ENCODE measurements around the gene HECTD4. TPM values are rescaled to one million over a fixed set of nuclear protein-coding genes. Genes with fewer than 3 reads are reported as not detected.

The HECTD4 gene
- total RNA-seq, 1 experiment from 2014 or later: 30.0 TPM

GRCh38 chr12:112188130-112188830, 194.0 kb downstream of the HECTD4 start:
- Histone ChIP-seq H4K20me1 (ENCODE audit: control insufficient read depth, insufficient read depth, insufficient read length) (no peaks in the 10 kb centered on the region), H3K4me2 (ENCODE audit: insufficient read depth, insufficient read length, low read length) (no peak overlapping the region), H2BK120ac (ENCODE audit: low read depth, low read length, poor library complexity, severe bottlenecking) (no peak overlapping the region), H3K23ac (ENCODE audit: insufficient read length, low read depth, low read length) (no peak overlapping the region), H3K27ac (ENCODE audit: insufficient read length, low read depth, low read length) (no peak overlapping the region), H2BK5ac (ENCODE audit: insufficient read length, low read length) (no peak overlapping the region), H3K79me2 (ENCODE audit: insufficient read depth, low read length) (no peaks in the 10 kb centered on the region), H4K5ac (ENCODE audit: insufficient read length, low read depth, low read length) (no peak overlapping the region), H3T11ph (ENCODE audit: low read length) (no peak overlapping the region), H3K9me3 (ENCODE audit: control insufficient read depth, low read depth, low read length) (no peaks in the 10 kb centered on the region), H2BK15ac (ENCODE audit: low read depth, low read length) (no peak overlapping the region), H4K8ac (replicated peaks; ENCODE audit: insufficient read length, low read depth, low read length) (no peak overlapping the region), H2BK12ac (ENCODE audit: insufficient read length, low read depth, low read length) (no peak overlapping the region), H3K27me3 (ENCODE audit: insufficient read depth, low read length) (no peaks in the 10 kb centered on the region), H2AK5ac (ENCODE audit: insufficient read length, low read length) (no peak overlapping the region), H2AFZ (ENCODE audit: low read length) (no peak overlapping the region), H3K9ac (ENCODE audit: extremely low read depth, insufficient read length, low read length) (no peak overlapping the region), H3K56ac (ENCODE audit: insufficient read length, low read depth, low read length) (no peak overlapping the region), H2BK20ac (ENCODE audit: low read depth, low read length, poor library complexity, severe bottlenecking) (no peak overlapping the region), H3K4ac (ENCODE audit: low read depth, low read length) (no peak overlapping the region), H3K14ac (ENCODE audit: insufficient read depth, low read length) (no peak overlapping the region), H3K79me1 (ENCODE audit: insufficient read depth, low read depth, low read length, poor library complexity, severe bottlenecking) (no peaks in the 10 kb centered on the region), H3K18ac (ENCODE audit: insufficient read length, low read depth, low read length) (no peak overlapping the region), H3K4me1 (ENCODE audit: insufficient read depth, low read length) (peaks cover 5% of the 10 kb centered on the region), H3K23me2 (ENCODE audit: insufficient read length, low read depth, low read length, poor library complexity, severe bottlenecking) (no peaks in the 10 kb centered on the region), H4K91ac (ENCODE audit: insufficient read length, low read depth, low read length) (no peak overlapping the region)
- no peaks in the 10 kb centered on the region for H3K27me3 Mint-ChIP-seq (ENCODE audit: low read depth)
- no peaks in the 10 kb centered on the region for H3K9me3 Mint-ChIP-seq
- H3K27ac Mint-ChIP-seq: peak overlapping the region in 1 of 3 experiments; percentile 67; a peak in 1 of 7 replicates
- H3K36me3 Mint-ChIP-seq (ENCODE audit: insufficient read depth in 1 of 3, low read depth in 3 of 3): peaks cover 9 to 54% (median 32%) of the 10 kb centered on the region in 3 experiments; a peak in 6 of 7 replicates
- no peak overlapping the region for H3K4me3 Mint-ChIP-seq
- no CpG with 5 or more reads among the region's 9 CpGs for WGBS (ENCODE audit: extremely low coverage, insufficient read length, low lambda C conversion rate)
- peaks cover 8 to 15% of the 10 kb centered on the region in 2 experiments for H3K4me1 Mint-ChIP-seq
- TF ChIP-seq, protein P1, sequence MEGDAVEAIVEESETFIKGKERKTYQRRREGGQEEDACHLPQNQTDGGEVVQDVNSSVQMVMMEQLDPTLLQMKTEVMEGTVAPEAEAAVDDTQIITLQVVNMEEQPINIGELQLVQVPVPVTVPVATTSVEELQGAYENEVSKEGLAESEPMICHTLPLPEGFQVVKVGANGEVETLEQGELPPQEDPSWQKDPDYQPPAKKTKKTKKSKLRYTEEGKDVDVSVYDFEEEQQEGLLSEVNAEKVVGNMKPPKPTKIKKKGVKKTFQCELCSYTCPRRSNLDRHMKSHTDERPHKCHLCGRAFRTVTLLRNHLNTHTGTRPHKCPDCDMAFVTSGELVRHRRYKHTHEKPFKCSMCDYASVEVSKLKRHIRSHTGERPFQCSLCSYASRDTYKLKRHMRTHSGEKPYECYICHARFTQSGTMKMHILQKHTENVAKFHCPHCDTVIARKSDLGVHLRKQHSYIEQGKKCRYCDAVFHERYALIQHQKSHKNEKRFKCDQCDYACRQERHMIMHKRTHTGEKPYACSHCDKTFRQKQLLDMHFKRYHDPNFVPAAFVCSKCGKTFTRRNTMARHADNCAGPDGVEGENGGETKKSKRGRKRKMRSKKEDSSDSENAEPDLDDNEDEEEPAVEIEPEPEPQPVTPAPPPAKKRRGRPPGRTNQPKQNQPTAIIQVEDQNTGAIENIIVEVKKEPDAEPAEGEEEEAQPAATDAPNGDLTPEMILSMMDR (conservative IDR thresholded peaks at IDR 0.05): no peak
- DNase-seq: no peak

Data from H9 (cell line).